ENCODE results near the gene WDR27. TPM values are rescaled to one million over a fixed set of nuclear protein-coding genes. Genes with fewer than 3 reads are reported as not detected.
"Not testable (repeated sequence)": the region's sequence is repeated elsewhere in the genome, so short reads cannot be mapped to it uniquely, and the experiment has no call there.

Gene WDR27
- polyA plus RNA-seq, 10 donors: 20.0 to 58.1 (median 35.5) TPM

DNA sequence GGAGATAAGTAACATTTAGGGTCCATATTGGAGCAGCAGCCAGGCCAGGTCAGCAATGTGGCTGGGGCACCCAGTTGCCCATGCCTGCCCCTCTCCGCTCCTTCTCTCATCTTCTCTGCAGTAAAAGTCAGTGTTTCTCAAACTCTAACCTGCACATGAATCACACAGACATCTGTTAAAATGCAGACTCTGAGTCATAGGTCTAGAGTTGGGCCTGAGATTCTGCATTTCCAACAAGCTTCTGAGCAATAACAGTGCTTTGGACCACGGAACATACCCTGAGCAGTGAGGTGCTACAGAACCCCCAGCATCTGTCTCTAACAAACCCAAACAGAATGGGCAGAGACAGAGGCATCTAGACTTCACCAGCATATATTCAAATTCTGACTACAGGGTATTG is 12.3 kb upstream of the WDR27 start:
- DNase-seq: no peak

GRCh38 chr6:169710009-169710408 is 8.2 kb upstream of the WDR27 start:
- no peak for DNase-seq

GRCh38 chr6:169709293-169709692 is 7.5 kb upstream of the WDR27 start:
- no peak for DNase-seq

- no peak for DNase-seq
These were observed 5.9 kb upstream of the WDR27 start for GRCh38 chr6:169707772-169708171.

DNA sequence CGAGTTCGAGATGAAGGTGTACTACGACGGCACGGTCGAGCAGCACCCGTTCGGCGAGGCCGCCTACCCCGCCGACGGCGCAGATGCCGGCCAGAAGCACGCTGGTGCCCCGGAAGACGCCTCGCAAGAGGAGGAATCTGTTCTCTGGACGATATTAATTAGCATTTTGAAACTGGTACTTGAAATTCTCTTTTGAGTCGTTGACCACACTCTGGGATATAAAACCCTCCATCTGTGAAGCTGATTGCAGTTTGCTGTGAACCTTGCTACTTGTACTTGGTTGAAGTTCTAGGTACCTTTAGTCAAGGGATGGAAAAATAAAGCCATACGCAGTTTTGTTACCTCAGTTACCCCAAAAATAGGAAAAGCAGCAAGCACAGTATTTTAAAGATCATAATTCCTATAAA is 1.0 kb upstream of the WDR27 start:
- no peak for DNase-seq

GRCh38 chr6:169701311-169701953 is 397 bp downstream of the WDR27 start:
- peak in 1 of 3 donors; percentile 25 for DNase-seq

DNA sequence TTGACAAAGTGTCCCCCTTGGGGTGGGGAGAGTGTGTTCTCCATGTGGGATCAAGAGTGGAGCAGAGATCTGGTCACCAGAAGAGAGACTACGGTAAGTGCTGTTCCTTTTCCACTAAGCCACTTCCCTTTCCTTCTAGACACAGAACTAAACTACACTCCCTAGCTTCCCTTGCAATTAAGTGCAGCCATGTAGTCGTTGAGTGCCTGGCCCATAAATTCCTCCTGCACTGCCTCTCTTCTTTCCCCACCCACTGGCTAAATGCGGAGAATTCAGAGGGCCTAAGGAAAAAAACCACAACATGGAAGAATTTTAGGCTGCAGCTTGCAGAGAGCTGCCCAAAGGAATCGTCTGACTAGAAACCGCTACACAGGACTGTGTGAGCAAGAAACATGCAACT is 1.5 kb downstream of the WDR27 start:
- DNase-seq: peak in 1 of 3 donors; percentile 23

DNA sequence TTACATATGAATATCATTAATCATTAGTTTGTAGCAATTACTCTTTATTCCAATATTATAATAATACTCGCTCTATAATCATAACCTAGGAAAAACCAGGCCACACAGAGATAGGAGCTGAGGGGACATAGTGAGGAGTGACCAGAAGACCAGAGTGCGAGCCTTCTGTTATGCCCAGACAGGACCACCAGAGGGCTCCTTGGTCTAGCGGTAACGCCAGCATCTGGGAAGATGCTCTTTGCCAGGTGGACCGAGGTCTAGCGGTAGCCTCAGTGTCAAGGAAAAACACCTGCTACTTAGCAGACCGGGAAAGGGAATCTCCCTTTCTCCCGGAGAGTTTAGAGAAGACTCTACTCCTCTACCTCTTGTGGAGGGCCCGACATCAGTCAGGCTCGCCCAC is 4.7 kb downstream of the WDR27 start:
- not testable (repeated sequence) for DNase-seq

GRCh38 chr6:169695131-169695530 is 6.7 kb downstream of the WDR27 start:
- DNase-seq: no peak

DNA sequence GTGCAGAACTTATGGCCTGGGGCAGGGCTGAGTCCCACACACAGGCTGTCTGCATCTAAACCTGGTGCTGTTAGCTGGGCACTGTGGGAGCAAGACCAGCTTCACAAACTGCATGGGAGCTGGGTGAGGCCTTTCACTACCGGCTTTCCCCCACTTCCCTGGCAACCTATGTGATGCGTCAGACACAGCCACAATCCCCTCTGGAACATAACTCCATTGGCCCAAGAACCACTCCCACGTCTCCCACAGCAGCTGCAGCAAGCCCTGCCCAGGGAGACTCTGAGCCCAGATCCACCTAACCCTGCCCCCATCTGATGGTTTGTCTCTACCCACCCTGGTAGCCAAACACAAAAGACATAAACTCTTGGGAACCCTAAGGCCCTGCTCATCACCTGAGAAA is 9.3 kb downstream of the WDR27 start:
- DNase-seq: no peak

DNA sequence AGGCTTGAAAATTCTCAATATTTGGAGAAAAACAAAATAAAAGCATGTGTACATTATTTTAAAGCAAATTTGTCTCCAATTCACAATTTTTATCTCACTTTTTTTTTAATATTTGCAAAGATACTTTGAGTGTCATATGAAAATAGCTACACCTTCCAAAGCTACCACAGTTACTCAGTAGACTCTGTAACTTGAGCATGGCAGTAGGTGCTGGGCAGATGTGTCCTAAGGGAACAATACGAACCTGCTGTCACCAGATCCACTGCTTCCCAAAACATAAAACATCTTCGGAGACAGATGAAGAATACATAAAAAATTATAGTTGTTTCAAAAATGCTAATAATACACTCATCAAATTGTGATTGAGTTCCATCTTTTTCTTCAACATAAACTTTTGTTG is 10.6 kb downstream of the WDR27 start:
- DNase-seq: no peak

DNA sequence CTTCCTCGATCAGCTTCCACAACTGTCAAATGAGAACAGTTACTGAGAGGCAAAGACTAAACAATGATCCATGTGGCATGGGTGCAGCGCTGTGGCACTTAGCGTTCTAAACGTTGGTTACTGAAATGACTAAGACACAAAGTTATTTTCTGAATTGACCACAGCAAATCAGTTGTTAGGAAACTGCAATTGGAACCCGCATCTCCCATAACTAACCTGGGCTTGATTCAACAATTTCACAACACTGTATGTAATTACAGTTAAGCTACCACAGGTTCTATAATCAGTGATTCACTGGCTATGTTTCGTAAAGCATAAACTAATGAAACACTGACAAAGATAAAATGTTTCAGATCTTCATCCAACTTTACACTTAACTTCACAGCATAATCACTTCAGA is 12.5 kb downstream of the WDR27 start:
- DNase-seq: no peak

DNA sequence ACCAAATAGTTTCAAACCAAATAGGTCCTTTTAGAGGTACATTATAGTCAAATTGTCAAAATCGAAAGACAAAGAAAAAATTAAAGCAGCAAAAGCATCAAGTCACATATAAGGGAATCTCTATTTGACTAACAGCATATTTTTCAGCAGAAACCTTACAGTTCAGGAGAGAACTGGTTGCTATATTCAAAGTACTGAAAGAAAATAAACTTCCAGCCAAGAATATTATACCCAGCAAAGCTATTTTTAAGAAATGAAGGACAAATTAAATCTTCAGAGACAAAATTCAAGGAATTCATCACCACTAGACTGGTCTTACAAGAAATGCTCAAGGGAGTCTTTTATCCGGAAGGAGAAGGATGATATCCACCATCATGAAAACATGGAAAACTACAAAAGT is 16.0 kb downstream of the WDR27 start:
- DNase-seq: no peak

DNA sequence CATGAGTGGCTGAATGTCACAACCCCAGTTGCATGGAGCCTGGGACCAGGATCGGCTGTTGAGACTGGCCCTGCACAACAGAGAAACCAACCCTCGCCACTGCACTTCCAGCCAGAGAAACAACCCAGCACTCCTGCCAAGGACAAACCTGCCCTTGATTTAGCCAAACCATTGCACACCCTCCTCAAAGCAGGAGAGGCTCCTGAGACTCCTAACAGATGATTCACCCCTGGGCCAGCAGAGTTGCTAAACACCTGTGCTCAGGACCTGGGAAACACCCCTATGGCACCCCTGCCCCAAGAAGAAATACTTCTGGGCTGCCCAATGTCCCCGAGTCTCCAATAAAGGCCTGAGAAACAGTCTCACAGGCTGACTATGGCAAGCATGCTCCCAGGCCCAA is 17.8 kb downstream of the WDR27 start:
- no peak for DNase-seq

DNA sequence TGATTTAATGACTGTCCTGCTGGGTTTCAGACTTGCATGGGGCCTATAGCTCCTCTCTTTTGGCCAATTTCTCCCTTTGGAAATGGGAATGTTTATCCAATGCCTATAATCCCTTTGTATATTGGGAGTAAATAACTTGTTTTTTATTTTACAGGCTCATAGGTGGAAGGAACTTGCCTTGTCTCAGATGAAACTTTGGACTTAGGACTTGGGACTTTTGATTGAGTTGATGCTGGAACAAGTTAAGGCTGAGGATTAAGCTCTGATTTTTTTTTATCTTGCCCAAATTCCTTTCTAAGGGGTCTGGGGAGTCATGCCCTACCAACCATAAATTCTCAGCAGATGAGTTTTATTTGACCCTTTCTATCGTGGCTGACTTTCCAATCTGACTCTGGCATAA is 23.5 kb downstream of the WDR27 start:
- DNase-seq: no peak

DNA sequence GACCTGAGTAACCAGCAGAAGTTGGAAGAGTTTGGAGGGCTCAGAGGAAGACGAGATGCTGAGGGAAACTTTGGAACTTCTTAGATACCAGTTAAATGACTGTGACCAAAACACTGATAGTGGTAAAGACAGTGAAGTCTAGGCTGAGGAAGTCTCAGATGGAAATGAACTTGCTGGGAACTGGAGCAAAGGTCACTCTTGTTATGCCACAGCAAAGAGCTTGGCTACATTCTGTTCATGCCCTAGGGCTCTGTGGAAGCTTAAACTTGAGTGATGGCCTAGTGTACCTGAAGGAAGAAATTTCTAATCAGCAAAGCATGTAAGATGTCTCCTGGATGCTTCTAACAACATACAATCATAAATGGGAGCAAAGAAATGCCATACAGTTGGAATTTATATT is 24.7 kb downstream of the WDR27 start:
- no peak for DNase-seq

DNA sequence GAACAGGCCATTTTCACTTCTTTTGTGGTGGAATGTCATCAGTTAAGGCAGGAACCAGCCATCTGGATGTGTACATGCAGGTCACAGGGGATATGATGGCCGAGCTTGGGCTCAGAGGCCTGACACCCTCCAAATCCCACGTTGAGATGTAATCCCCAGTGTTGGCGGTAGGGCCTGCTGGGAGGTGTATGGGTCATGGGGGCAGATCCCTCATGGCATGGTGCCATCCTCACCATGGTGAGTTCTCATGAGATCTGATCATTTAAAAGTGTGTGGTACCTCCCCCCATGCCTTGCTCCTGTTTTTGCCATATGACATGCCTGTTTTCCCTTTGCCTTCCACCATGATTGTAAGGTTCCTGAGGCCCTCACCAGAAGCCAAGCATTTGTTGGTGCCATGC is 26.8 kb downstream of the WDR27 start:
- DNase-seq: no peak

GRCh38 chr6:169671563-169671962 is 30.3 kb downstream of the WDR27 start:
- no peak for DNase-seq

GRCh38 chr6:169669889-169670288 is 31.9 kb downstream of the WDR27 start:
- DNase-seq: peak in 1 of 3 donors; percentile 30

GRCh38 chr6:169669147-169669546 is 32.7 kb downstream of the WDR27 start:
- no peak for DNase-seq

DNA sequence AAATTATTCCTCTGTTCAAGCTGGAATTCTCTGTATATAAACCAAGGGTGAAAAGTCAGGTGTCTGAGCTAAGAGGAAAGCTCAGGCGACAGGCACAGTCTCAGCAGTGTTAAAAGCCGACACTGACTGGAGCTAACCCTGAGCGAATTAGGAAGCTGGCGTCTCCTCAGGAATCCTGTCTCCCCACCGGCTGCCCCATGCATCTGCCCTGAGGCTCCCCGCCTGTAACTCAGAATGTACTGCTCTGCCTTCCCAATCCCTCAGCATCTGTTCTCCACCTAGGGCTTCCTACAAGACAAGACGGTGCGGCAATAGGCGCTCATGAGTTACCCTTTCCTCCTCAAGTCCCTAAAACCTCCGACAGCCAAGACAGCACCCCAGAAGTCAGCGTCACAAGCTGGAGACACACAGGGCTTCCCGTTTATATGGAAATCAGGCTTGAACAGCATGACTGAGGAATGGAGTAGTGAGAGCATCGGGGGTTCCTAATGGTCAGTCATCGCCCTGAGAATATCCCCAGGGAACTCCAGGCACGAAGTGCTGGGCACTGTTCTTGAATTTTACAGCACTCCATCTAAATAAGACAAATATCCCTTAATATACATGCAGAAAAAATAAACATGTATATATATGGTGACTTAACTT is 33.5 kb downstream of the WDR27 start:
- no peak for DNase-seq

DNA sequence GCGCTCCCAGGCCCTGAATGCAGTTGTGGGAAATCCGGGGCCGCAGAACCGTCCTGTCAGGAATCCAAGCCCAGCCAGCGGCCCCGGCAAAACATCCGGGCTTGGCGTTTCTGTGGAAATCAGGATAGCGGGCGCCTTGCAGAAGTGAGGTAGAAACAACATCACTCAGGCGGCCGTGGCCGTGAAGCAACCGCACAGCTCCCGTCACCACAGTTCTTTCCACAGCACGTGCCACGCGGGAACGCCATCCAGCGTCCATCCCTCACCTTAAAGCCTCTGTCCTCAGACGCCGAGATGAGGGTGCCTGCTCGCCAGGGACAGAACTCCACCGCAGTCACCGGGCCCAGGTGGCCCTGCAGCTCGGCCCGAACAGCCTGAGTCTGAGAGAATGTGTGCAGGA is 34.1 kb downstream of the WDR27 start:
- DNase-seq: no peak

DNA sequence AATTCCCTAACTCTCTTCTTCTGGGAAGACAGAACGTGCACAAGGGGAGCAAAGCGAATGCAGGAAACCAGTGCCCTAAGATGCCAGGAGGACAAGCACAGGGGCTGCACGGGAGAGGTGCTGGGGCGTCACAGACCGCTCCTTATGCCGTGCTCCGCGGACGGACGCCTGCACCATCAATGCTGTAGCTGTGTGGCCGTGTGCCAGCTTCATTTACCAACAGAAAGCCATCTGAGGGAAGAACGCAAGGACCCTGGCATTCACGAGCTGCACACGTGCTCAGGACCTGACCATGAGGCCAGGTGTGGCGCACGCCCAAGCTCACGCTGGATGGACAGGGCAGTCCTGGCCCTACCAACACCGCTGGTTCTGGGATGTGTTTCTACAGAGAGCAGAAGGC is 35.4 kb downstream of the WDR27 start:
- DNase-seq: no peak

DNA sequence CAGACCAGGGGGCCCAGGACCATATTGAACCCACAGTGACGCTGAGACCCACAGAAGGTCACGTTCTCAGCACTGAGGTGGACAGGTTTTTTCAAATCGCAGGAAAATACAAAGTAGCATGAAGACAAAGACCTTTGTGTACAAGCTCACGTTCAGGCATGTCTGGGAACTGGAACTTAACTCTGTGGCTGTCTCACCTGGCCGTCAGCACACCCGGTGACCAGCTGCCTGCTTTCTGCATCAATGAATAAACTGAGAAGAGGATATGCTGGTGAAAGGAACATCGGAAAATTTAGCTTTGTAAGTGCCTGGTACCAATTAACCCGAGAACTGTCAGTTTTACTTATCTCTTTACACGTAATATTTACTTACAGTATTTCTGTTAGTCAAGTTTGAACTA is 36.5 kb downstream of the WDR27 start:
- DNase-seq: no peak
